ENCODE results near the gene DOCK7. TPM values are rescaled to one million over a fixed set of nuclear protein-coding genes. Genes with fewer than 3 reads are reported as not detected.
A peak's percentile ranks its signal among the peaks of the same experiment; 100 is the strongest.

DOCK7 gene
- total RNA-seq, 1 experiment from 2014 or later: 60.8 TPM

GRCh38 chr1:62536865-62537264 is 151.3 kb downstream of the DOCK7 start:
- ChIA-PET POLR2A (ENCODE audit: low non-redundant PET) (no interaction called here), CTCF (no interaction called here)
- intact Hi-C loops (cut with micrococcal nuclease; ENCODE audit: unreplicated experiment): no loop called here
- peaks cover 7% of the 10 kb centered on the region for H3K36me3 ChIP-seq (ENCODE audit: insufficient read depth, low read length, poor library complexity, severe bottlenecking)
- BruUV-seq (replicated peaks): no TSS peak
- H3K4me1 ChIP-seq (ENCODE audit: insufficient read depth, low read length, poor library complexity, severe bottlenecking): no peaks in the 10 kb centered on the region
- H3K4me3 ChIP-seq (ENCODE audit: low read depth, low read length, poor library complexity, severe bottlenecking): no peak overlapping the region
- no peaks in the 10 kb centered on the region for H3K9me3 ChIP-seq (ENCODE audit: low read depth, low read length, poor library complexity, severe bottlenecking)
- no peaks in the 10 kb centered on the region for H3K27me3 ChIP-seq (replicated peaks; ENCODE audit: insufficient read depth, low read depth, low read length, poor library complexity)
- no peak overlapping the region for H3K27ac ChIP-seq (ENCODE audit: low read depth, low read length, poor library complexity, severe bottlenecking)
- no peak for DNase-seq (ENCODE audit: low spot score)
- TF ChIP-seq CTCF (conservative IDR thresholded peaks at IDR 0.05; ENCODE audit: low read depth, low read length) (no peak), EZH2 (IDR thresholded peaks at IDR 0.05; ENCODE audit: borderline replicate concordance, low read depth, low read length, poor library complexity, severe bottlenecking) (no peak)

- H3K27ac ChIP-seq (ENCODE audit: low read depth, low read length, poor library complexity, severe bottlenecking): no peak overlapping the region
- no TSS peak for BruUV-seq (replicated peaks)
- TF ChIP-seq CTCF (conservative IDR thresholded peaks at IDR 0.05; ENCODE audit: low read depth, low read length) (peak; percentile 60), EZH2 (IDR thresholded peaks at IDR 0.05; ENCODE audit: borderline replicate concordance, low read depth, low read length, poor library complexity, severe bottlenecking) (no peak)
- no peaks in the 10 kb centered on the region for H3K27me3 ChIP-seq (replicated peaks; ENCODE audit: insufficient read depth, low read depth, low read length, poor library complexity)
- no peaks in the 10 kb centered on the region for H3K9me3 ChIP-seq (ENCODE audit: low read depth, low read length, poor library complexity, severe bottlenecking)
- ChIA-PET CTCF (interaction anchor here (2.0 kb wide), 1 partner anchor 216 kb away, joined by 10 read pairs; no protein-coding TSS in a partner anchor), POLR2A (ENCODE audit: low non-redundant PET) (no interaction called here)
- no peak overlapping the region for H3K4me3 ChIP-seq (ENCODE audit: low read depth, low read length, poor library complexity, severe bottlenecking)
- peak; percentile 37 for DNase-seq (ENCODE audit: low spot score)
- H3K4me1 ChIP-seq (ENCODE audit: insufficient read depth, low read length, poor library complexity, severe bottlenecking): no peaks in the 10 kb centered on the region
- H3K36me3 ChIP-seq (ENCODE audit: insufficient read depth, low read length, poor library complexity, severe bottlenecking): no peaks in the 10 kb centered on the region
- intact Hi-C loops (cut with micrococcal nuclease; ENCODE audit: unreplicated experiment): loop anchor here (1.0 kb wide), 1 partner anchor 216 kb away; no protein-coding TSS in a partner anchor
These were observed 157.6 kb downstream of the DOCK7 start for GRCh38 chr1:62530516-62531154.

GRCh38 chr1:62529227-62529626 is 159.0 kb downstream of the DOCK7 start:
- Histone ChIP-seq H3K27me3 (replicated peaks; ENCODE audit: insufficient read depth, low read depth, low read length, poor library complexity) (no peaks in the 10 kb centered on the region), H3K4me3 (ENCODE audit: low read depth, low read length, poor library complexity, severe bottlenecking) (no peak overlapping the region), H3K36me3 (ENCODE audit: insufficient read depth, low read length, poor library complexity, severe bottlenecking) (no peaks in the 10 kb centered on the region), H3K27ac (ENCODE audit: low read depth, low read length, poor library complexity, severe bottlenecking) (no peak overlapping the region), H3K9me3 (ENCODE audit: low read depth, low read length, poor library complexity, severe bottlenecking) (no peaks in the 10 kb centered on the region), H3K4me1 (ENCODE audit: insufficient read depth, low read length, poor library complexity, severe bottlenecking) (no peaks in the 10 kb centered on the region)
- intact Hi-C loops (cut with micrococcal nuclease; ENCODE audit: unreplicated experiment): no loop called here
- BruUV-seq (replicated peaks): no TSS peak
- TF ChIP-seq CTCF (conservative IDR thresholded peaks at IDR 0.05; ENCODE audit: low read depth, low read length): no peak
- ChIA-PET POLR2A (ENCODE audit: low non-redundant PET) (no interaction called here), CTCF (interaction anchor here (2.0 kb wide), 1 partner anchor 218 kb away, joined by 10 read pairs; no protein-coding TSS in a partner anchor)
- DNase-seq (ENCODE audit: low spot score): no peak
